HG03442 (cell line): Measurements from ENCODE around the gene NR2E1.

Source experiments
- ATAC-seq: cut with Tn5 transposase; IDR thresholded peaks from one replicate; pipeline ENCODE4 v1.9.1; 2021; ENCODE audit warnings: mild to moderate bottlenecking, moderate library complexity; ENCODE audit not compliant: unreplicated experiment

NR2E1 gene

DNA sequence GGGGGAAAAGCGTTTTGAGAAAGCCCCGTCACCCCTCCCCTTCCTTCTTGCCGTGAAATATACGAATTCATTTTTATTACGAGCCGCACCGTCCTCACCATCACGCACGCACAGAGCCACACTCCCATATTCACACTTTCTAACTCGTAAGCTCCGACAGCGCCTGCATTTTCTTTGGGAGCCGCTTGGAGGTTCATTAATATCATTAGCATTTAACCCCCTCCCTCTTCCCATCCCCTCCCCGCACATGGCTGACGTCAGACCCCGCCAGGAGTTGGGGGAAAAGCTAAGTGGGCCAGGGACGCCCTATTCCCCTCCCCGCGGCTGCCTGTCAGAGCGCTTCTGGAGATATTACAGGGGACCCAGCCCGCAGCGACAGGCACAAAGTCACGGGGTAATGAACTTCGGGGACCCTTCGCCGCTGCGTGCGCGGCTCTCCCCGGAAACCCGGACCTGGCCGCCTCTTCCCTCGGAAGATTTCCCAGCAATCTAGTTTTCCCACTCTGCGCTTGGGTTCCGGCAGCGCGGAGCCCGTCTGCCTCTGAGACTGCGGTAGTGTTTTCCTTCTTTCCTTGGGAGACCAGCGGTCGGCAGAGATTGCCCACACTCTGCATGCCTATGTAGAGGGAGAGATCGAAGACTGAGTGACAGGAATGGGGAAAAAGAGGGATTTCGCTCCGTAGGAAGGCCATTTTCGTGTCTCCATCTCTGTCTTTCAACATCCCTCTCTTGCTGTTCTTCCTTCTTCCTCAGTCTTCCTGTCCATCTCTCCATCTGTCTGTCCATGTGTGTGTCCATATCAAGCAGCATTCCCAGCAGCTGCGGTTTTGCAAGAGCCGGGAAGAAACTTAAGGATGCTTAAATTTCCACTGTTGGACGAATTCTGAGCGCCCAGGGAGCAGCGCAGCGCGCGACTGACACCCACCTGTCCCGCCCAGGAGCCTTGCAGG, at the start of gene NR2E1:
TSS of gene NR2E1 (plus strand) at position 309 of the 950 bp plus-strand sequence. CDS start 744 bp downstream, outside the sequence.
- ATAC-seq: no peak

DNA sequence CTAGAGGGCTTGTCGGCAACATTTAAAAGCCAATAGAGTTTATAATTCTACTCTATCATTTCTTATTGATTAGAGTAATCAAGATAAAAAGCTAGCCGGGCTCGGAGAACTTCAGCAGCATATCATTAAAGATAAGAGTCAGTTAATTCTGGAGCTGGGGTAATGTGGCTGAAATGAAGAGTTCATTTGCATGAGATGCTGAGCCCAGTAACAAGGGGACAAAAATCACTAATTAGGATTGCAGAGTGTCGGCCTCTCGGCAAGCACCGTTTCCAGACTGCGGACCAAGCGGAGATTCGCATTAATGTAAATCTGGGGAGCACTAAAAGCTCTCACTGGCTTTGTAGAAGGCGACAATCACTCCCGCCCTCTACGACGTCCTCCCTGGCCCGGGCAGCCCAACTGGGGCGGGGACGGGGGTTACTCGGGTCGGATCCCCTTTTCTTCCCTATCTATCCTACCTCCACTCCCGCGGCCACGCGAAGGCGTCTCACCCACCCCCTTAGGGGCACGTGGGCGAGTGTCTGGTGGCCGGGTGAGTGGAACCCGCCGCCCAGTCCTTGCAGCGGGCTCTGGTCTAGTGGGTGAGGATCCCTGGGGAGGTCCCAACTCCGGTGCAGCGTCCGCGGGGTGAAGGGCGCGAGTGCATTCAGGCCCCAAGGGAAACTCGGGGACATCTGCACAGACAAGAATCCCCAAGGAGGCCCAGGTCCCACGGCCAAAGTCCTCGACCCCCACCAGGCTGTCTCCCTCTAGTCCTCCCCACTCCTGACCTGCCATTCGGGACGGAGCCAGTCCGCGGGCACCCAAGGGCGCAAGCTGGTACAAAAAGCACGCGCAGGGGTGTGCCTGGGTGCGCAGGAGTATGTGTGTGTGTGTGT, 49.0 kb upstream of the NR2E1 start:
- ATAC-seq: no peak

DNA sequence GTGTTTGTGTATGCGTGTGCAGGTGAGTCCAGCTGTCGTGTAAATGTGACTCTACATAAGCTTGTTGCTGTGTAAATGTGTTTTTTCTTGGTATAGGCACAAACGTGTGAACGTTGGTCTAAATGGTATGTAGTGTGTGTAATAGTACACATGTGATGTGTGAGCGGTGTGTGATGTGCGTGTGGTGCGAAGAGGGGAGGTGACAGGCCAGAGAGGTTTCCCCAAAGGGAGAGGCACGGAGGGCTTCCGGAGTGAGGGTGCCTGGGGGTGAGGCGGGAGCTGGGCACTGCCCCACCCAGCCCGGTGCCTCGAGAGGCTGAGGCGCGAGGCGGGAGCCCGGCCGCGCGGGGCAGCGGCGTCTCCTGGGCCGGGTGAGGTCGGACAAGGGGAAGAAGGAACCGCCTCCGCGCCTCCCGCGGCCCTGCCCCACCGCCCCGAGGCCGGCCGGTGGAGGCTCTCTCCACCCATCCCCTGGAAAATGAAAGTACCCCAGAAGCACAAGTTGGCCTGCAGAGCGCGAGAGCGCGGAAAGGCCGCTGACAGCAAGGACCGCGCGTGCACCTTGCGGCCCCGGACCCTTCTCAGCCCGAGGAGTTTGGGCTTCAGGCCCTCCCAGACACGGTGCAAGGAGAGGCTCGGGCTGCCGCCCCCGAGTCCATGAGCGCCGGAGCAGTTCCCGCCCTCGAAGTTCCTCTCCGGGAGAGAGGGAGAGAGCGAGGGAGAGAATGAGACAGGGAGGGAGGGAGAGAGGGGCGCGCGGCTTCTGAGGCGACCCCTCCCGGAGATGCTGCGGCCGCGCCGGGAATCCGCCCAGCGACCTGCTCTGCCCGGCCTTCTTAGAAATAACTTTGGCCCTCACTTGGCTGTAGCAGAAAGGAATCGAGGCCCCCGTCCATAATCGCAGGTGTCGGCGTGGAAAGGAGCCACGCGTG, 48.1 kb upstream of the NR2E1 start:
- ATAC-seq: no peak

DNA sequence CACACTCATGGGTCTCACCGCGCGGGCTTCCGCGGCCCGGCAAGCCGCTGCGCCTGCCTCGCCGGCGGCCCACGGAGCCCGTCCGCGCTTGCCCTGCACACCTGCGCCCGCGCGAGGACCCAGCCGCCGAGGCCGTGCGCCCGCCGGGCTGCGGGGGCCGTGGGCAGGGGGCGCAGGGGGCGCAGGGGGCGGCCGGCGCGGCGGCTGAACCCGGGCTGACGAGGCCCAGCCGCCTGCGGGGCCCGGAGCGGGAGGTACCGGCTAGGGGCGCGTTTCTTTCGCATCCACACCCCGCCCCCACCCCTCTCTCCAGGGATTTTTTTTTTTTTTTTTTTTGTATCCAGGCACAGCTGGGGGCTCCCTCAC, 47.5 kb upstream of the NR2E1 start:
- no peak for ATAC-seq

DNA sequence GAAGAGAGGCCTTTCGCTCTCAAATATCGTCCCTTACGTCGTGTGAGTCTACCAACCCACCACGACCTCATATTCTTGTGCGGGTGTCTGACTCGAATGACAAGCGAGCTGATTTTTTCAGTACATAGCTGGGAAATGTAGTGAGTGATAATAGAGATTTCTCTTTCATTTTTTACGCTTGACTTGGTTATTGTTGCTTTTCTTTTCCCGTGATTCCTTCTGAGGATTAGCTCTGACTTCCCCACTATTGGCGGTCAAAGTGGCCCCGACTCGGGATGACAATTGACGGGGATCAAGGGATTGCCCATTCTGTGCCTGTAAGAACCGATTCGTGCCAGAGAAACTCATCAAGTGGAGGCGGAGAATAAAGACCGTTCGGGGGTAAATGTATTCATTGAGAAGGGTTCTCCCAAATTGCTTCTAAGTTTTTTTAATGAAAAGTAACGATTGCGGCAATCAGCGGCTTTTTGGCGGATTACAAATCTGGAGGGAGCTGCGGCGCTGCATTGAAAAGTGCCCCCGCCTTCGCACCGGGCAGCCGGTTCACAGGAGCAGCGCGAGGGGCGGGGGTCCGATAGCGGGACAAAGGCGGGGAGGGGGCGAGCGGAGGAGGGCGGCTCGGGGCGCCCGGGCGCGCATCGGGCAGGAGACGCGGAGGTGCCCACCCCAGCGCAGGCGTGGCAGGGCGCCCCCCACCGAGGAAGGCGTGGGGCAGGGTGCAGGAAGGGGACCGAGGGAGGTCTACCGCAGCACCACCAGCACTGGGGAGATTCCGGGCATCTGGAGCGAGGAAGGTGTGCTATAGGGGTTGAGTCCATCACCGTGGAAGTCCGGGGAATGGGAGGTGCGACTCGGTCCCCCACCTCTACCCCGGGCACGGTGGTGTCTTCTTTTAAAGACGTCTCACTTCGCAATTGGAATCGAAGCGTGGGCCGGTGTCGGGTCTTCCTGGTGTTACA, 46.7 kb upstream of the NR2E1 start:
- ATAC-seq: no peak

DNA sequence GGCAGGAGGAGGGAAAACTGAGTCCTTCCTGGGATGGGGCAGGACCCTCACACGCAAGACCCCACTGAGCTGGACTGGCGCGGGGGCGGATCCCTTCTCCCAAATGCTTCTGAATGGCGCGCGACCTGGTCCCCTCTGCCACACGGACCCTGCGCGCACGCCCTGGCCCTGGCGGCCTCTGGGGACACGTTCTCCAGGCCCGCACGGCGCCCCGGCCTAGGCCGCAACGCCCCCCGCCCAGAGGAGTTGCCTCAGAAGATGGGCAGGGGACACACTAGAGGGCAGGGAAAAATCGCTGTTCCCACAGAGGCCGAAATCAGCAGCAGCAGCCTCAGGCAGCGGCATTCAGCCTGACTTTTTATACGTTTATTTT, 46.1 kb upstream of the NR2E1 start:
- ATAC-seq: no peak

DNA sequence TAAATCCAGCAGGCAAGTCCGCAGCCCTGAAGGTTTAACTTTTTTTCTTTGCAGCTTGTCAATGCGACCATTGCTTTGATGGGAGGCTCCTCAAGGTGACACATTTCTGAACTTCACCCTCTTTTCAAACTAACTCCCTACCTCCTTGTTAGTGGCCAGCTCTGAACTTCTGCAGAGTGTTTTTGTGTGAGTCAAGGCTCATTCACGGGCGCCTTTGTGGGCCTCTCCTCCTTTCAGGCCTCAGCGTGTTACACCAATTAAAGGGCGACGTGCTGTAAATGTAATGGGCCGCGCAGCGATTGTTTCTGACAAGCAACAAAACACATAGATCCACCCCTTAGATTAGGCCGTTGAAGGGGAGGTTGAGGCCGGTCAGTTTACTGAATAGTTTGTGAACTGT, 45.5 kb upstream of the NR2E1 start:
- no peak for ATAC-seq

DNA sequence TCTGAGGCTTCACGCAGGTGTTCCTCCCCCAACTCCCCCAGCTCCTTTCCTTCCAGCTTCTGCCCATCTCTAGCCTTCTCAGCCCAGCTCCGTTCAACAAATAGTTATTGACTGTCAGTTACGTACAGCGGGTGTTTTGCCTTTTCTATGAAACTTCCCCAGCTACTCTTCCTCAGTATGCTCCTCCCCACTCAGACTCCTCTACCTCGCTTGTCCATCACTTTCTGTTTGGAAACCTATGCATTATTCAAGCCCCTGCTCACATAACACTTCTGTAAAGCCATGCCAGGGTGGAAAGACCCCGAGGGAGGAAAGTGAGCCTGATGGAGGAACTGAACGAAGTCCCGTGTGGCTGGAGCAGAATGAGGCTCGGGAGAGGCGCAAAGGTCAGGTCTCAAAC, 44.2 kb upstream of the NR2E1 start:
- ATAC-seq: no peak

DNA sequence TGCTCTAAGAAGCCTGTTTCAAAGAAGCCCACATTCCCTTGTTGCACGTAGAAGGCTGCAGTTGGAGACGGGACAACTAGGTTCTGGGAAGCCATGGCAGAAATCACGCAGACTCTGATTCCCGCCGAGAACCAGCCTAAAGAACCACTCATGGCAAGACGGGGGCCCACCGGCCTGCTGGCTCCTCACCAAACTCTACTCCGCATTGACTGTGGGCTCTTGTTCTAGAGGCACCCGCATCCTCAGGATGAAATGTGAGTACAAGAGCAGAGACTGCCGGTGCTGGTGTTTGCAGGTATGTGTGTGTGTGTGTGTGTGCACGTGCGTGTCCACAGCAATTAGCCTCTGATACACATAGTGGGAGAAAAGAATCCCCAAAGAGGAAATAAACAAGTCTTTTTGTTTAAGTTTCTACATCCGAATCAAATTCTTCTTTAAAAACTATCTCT, 42.3 kb upstream of the NR2E1 start:
- ATAC-seq: no peak

DNA sequence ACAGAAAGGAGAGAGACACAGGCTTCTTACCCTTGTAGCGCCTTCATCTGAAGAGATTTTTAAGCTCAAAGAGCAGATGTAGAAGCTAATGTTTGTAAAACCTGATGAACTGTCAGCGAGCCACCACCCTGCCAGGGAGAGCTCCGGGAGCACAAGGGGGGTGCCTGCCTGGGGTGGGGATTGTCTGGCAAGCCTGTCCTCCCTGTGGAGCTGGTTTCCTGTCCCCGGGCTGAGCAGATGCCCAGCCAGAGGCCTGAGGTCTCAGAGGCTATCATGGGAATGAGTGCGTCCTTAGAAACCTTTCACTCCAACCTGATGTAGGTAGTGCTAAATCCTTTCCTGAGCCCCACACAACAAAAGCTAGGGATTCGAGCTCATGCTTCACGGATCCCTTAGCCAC, 41.9 kb upstream of the NR2E1 start:
- ATAC-seq: no peak

DNA sequence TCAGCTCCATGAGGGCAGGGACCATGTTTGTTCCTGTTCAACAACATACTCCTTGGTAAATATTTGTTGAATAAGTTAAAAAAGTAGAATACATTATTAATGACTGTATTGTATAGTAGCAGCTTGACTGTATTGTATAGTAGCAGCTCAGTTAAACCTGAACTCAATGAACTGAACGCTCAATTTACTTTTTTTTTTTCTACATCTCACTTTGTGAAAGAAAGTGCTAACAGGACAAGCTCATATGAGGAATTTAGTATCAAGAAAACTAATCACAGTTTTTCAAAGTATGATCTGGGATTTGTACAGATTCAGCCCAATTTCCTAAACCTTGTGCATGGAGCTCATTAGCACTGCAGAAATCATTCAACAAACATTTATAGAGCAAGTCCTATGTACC, 38.8 kb upstream of the NR2E1 start:
- ATAC-seq: no peak

DNA sequence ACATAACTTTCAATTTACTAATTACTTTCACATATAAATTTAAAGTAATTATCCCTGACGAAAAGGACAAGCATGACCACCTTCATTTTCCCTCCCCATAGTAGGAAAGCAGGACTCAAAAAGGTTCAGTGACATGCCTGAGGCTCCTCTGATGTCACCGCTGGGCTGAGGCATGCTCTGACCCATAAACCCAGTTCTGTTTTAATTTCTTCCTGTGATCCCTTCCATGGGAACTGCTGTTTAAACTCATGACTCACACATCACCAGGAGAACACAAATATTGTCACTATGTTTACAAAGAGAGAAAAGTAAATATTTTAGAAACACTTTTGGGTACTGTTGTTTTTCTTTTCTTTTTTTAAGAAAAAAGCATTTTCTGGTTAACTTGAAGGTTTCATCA, 38.0 kb upstream of the NR2E1 start:
- ATAC-seq: no peak

DNA sequence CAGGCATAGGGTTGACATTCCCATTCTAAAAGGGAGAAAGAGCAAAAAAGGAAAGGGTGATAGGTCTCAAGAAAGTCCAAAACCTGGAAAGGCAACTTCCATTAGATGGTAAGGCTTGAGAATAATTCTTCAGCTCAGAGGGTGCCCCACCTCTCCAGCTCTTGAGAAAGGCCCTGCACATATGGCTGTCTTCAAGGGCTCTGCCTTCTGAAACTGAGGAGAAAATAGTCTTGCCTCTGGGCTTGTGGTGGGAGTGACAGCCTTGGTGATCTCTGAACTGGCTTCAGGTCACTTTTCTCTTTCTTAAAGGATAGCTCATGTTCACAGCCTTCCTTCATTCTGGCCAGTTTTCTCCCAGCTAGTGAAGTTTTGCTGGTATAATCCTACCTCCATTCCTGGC, 35.6 kb upstream of the NR2E1 start:
- ATAC-seq: no peak

DNA sequence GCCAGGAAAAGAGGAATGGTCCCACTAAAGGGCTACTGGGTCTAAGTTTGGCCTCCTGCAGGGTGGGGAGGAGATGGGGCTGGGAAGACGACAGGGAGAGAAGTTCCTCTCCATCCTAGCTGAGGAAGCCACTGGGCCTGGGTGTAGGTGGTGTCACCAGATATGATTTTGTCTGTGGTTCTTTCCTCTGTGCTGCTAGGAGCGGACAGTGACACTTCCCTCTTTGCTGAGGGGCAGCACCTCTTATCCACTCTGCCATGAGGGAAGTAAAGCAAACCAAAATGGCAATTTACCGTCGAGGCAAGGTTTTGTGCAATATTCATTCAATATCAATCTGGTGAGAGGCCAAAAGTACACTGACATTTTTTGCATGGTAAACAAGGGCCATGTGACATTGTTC, 33.0 kb upstream of the NR2E1 start:
- no peak for ATAC-seq

DNA sequence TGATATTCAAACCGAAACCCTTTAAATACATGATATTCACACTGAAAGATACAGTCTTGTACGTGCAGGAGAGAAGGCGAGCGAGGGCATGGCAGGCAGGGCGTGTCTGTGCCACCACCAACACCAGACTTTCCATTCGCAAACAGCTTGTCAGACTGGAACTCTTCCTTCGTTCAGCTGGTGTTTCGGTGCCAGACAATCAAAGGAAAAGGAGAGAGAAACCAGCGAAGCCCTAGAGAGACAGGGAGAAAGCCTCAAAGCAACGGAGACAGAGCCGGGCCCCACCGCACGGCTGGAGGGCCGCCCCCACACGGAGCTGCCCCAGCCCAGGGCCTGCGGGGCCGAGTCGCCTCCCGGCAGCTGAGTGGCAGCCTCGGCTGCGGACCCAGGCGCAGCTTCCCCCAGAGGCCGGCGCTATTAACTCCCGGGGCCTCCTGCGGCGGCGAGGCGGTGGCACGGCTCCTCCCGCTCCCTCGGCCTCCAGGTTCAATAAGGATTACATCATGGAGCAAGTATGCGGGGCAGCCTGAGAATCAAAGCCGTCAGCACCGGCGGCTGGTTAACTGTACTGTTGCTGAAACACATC, 32.1 kb upstream of the NR2E1 start:
- ATAC-seq: no peak

DNA sequence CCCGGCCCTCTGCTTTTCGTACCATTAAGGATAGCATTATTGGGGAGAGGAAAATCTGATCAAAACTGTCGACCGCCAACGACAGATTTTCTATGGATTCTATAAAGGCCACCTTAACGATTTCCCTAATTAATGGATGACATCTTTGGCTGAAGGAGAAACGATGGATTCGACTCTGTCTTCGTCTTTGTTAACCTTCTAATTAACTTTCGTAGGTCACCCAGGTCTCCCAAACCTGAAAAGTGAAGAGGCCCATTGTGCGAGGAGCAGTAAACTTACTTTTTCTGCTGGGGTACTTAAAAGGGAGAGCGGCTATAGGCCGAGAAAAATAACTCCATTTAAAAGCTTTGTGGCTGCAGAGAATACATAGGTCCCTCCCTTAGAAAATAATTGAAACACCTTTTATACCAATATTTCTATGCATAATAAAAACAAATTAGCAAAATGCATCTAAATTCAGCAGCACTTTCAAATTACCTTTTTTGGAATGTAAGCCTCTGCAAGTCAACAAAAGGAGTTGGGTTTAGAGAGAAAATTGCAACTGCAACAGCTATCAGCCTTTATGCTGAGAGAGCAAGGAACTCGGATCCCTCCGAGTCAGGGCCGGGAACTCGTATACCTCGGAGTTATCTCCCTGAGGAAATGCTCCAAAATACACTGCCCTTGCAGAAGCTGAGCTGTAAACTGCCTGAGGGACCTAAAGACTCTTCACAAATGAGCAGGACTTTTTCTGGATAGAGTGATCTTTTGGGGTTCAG, 31.4 kb upstream of the NR2E1 start:
- no peak for ATAC-seq

DNA sequence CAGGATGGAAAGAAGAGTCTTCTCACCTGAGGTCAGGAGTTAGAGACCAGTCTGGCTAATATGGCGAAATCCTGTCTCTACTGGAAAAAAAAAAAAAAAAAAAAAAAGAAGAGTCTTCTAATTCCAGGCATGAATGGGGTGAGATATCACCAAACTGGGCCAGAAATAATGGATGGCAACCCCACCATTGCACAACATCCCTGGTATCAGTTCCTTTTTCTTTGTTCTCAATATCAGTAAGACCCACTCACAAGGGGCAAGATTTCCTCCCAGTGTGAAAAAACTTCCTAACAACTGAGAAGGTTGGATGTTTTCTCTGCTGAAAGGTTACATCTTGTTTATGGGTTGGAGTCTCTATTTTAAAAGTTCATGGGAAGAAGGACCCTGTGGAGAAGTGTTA, 23.6 kb upstream of the NR2E1 start:
- no peak for ATAC-seq

DNA sequence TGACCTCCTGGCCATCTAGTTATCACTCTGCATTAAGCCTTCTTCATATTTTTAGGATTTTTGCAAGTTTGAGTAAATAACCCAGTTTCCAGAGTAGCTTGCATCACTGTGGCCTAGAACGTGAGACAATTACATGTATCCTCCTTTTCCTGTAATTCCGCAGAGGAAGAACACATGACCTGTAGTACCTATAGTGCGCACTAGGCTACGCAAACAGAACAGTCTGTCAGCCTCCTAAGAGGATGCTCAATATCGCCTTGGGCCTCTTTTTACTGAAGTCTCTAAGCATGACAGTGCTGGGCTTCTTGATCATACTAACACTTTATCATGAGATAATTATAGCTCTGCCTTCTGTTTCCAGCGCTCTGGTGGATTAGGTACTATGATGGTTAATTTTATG, 20.2 kb upstream of the NR2E1 start:
- no peak for ATAC-seq

DNA sequence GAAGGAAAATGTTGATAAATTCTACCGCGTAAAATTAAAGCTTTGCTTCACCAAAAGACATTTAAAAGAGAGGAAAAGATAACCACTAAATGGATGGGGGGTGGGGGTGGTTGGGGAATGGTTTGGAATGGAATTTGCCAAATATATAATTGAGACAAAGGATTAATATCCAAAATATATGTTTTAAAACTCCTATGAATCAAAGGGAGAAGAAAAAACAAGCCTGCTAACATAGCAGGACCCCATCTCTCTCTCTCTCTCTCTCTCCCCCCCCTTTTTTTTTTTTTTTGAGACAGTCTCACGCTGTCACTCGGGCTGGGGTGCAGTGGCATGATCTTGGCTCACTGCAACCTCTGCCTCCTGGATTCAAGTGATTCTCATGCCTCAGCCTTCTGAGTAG, 13.4 kb upstream of the NR2E1 start:
- ATAC-seq: no peak
